H7 (cell line): ENCODE data around the gene MME. TPM values are rescaled to one million over a fixed set of nuclear protein-coding genes. Genes with fewer than 3 reads are reported as not detected.
"Not testable (repeated sequence)": the region's sequence is repeated elsewhere in the genome, so short reads cannot be mapped to it uniquely, and the experiment has no call there.

Experiments
- DNase-seq: peaks from one replicate; pipeline ENCODE4 v3.0.0; 2012
- H3K27me3 ChIP-seq: 2 replicates; pipeline ENCODE4 v1.6.0; 2011; ENCODE audit warnings: mild to moderate bottlenecking, low read length; ENCODE audit not compliant: control insufficient read depth, insufficient read depth
- H3K36me3 ChIP-seq: replicated peaks from 2 replicates; pipeline ENCODE4 v1.5.1; 2011; ENCODE audit warnings: low read length; ENCODE audit not compliant: control insufficient read depth, insufficient read depth
- H3K4me3 ChIP-seq: 2 replicates; pipeline ENCODE4 v1.5.1; 2011; ENCODE audit warnings: low read depth, mild to moderate bottlenecking, control low read depth, low read length, moderate library complexity; ENCODE audit not compliant: insufficient read depth
- total RNA-seq: library from RNA; depleted of rRNA; stranded (reverse); fragments of >200 nt; shearing (Covaris generic); gene quantifications from 2 replicates; pipeline ENCODE4 v1.2.3, GENCODE V29; 2014

The MME gene
- total RNA-seq, 1 experiment from 2014 or later = 2.8 TPM

- no peak overlapping the region for H3K4me3 ChIP-seq
- no peak for DNase-seq
- H3K36me3 ChIP-seq = no peaks in the 10 kb centered on the region
- no peaks in the 10 kb centered on the region for H3K27me3 ChIP-seq
Measured at GRCh38 chr3:155097009-155097349, 16.9 kb downstream of the MME start.

GRCh38 chr3:155101398-155101797 lies 21.3 kb downstream of the MME start:
- no peaks in the 10 kb centered on the region for H3K36me3 ChIP-seq
- H3K4me3 ChIP-seq = no peak overlapping the region
- H3K27me3 ChIP-seq = no peaks in the 10 kb centered on the region
- DNase-seq = no peak

GRCh38 chr3:155102329-155102728 lies 22.2 kb downstream of the MME start:
- Histone ChIP-seq H3K27me3 (no peaks in the 10 kb centered on the region), H3K36me3 (no peaks in the 10 kb centered on the region), H3K4me3 (no peak overlapping the region)
- no peak for DNase-seq

- no peak for DNase-seq
- Histone ChIP-seq H3K27me3 (no peaks in the 10 kb centered on the region), H3K36me3 (no peaks in the 10 kb centered on the region), H3K4me3 (no peak overlapping the region)
Measured at GRCh38 chr3:155103686-155104085, 23.6 kb downstream of the MME start.

GRCh38 chr3:155106119-155106518 lies 26.0 kb downstream of the MME start:
- DNase-seq = no peak
- Histone ChIP-seq H3K36me3 (no peaks in the 10 kb centered on the region), H3K4me3 (no peak overlapping the region), H3K27me3 (no peaks in the 10 kb centered on the region)

GRCh38 chr3:155110022-155110421 lies 29.9 kb downstream of the MME start:
- Histone ChIP-seq H3K27me3 (no peaks in the 10 kb centered on the region), H3K36me3 (no peaks in the 10 kb centered on the region), H3K4me3 (no peak overlapping the region)
- no peak for DNase-seq

- no peaks in the 10 kb centered on the region for H3K36me3 ChIP-seq
- no peak overlapping the region for H3K4me3 ChIP-seq
- DNase-seq = no peak
- no peaks in the 10 kb centered on the region for H3K27me3 ChIP-seq
Measured at GRCh38 chr3:155110996-155111901, 31.1 kb downstream of the MME start.

- no peaks in the 10 kb centered on the region for H3K36me3 ChIP-seq
- no peaks in the 10 kb centered on the region for H3K27me3 ChIP-seq
- no peak overlapping the region for H3K4me3 ChIP-seq
- no peak for DNase-seq
Measured at GRCh38 chr3:155111971-155112370, 31.9 kb downstream of the MME start.

- DNase-seq = no peak
- Histone ChIP-seq H3K36me3 (no peaks in the 10 kb centered on the region), H3K27me3 (no peaks in the 10 kb centered on the region), H3K4me3 (no peak overlapping the region)
Measured at GRCh38 chr3:155112661-155113389, 32.7 kb downstream of the MME start.

- H3K27me3 ChIP-seq, DNase-seq, H3K4me3 ChIP-seq, H3K36me3 ChIP-seq: not testable (repeated sequence)
Measured at GRCh38 chr3:155124745-155125144, 44.6 kb downstream of the MME start.

- Histone ChIP-seq H3K36me3 (no peaks in the 10 kb centered on the region), H3K4me3 (no peak overlapping the region), H3K27me3 (no peaks in the 10 kb centered on the region)
- DNase-seq = no peak
Measured at GRCh38 chr3:155129396-155129795, 49.3 kb downstream of the MME start.

GRCh38 chr3:155130001-155130400 lies 49.9 kb downstream of the MME start:
- no peak overlapping the region for H3K4me3 ChIP-seq
- no peak for DNase-seq
- H3K36me3 ChIP-seq = no peaks in the 10 kb centered on the region
- H3K27me3 ChIP-seq = no peaks in the 10 kb centered on the region

GRCh38 chr3:155131104-155131503 lies 51.0 kb downstream of the MME start:
- Histone ChIP-seq H3K36me3 (no peaks in the 10 kb centered on the region), H3K27me3 (no peaks in the 10 kb centered on the region), H3K4me3 (no peak overlapping the region)
- DNase-seq = no peak

GRCh38 chr3:155134311-155134710 lies 54.2 kb downstream of the MME start:
- H3K36me3 ChIP-seq, H3K27me3 ChIP-seq, DNase-seq, H3K4me3 ChIP-seq: not testable (repeated sequence)

- Histone ChIP-seq H3K27me3 (no peaks in the 10 kb centered on the region), H3K36me3 (no peaks in the 10 kb centered on the region), H3K4me3 (no peak overlapping the region)
- DNase-seq = no peak
Measured at GRCh38 chr3:155135003-155135402, 54.9 kb downstream of the MME start.
